ENCODE measurements around the gene JCAD. TPM values are rescaled to one million over a fixed set of nuclear protein-coding genes. Genes with fewer than 3 reads are reported as not detected.

JCAD gene, protein sequence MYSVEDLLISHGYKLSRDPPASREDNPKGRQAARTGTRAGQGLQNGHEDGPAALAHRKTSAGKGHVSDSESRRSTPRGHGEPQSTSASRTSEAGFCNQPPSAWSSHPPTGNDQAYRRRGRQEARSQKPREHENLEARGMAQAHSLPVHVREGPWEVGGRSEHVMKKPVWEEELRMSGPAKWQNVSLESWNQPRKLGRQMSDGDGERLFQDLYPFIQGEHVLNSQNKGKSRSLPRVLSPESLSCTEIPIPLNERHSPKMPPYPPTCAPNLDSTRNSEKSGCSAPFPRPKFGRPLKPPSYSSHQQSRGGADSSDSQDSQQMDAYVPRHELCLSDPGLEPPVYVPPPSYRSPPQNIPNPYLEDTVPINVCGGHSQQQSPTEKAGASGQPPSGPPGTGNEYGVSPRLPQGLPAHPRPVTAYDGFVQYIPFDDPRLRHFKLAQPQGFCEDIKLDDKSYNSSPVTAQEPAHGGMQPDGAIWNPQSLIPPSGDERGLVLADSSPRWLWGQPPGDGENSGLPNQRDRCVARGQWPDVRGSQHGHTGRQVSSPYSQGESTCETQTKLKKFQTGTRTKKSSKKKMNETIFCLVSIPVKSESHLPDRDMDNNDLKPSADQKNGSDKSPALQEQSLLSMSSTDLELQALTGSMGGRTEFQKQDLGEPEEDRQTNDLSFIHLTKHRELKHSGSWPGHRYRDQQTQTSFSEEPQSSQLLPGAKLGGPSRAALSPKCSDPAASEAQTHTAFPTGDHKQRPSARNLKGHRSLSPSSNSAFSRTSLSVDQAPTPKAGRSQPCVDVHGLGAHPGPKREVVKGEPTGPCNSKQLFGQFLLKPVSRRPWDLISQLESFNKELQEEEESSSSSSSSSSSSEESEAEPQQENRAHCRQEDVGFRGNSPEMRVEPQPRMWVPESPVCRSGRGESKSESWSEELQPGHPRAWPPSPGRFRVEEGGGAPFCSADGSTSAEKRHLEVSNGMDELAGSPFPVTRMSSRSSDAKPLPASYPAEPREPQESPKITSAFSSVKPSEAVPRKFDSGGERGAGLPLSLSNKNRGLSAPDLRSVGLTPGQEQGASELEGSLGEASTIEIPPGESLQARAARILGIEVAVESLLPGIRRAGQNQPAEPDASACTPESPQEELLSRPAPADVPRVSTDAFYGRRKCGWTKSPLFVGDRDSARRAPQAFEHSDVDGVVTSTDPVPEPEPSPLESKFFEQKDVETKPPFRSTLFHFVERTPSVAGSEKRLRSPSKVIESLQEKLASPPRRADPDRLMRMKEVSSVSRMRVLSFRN (N-terminal part only)
- total RNA-seq: 58.3 TPM

DNA sequence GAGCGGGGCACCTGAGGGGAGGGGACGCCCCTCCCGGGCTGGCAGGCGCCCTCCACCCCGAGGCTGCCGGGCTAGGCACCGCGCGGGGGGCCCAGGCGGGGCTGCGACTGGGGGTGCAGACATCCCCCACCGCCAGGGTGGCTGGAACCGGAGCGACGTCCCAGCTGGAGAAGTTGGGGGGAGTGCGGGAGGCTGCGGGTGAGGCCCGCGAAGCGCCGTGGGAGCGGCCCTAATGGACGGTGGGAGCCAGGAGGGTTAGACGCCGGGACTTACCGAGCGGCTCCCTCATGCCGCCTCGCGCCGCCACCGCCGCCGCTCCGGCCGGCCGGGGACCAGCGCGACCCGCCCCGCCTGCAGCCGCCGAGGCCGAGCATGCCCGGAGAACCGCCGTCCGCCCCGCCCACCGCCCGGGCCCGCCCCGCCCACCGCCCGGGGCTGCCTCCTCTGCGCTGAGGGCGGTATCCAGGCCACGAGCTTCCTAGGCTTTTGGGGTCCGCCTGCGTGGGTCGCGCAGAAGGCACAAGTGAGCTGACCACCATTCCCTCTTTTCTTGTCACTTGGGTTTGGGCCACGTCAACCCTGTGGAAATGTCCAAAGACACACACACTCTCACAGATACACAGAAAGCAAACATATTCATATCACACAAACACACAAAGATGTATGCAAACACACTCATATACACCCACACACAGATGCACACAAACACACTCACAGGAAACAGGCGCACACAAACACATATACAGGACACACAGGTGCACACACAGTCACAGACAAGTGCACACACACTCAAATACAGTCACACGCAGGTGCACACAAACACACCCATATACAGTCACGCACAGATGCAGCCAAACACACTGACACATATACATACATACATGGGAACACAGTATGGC lies at the start of gene JCAD:
Gene JCAD (minus strand): TSS at position 378 of the 899 bp plus-strand sequence. CDS start 11,774 bp downstream, outside the sequence.

Measured in camera-type eye (tissue), 1 donor.